B cell (primary cell): ENCODE data around the gene SIRT4. TPM values are rescaled to one million over a fixed set of nuclear protein-coding genes. Genes with fewer than 3 reads are reported as not detected.

Experiments
- ATAC-seq: fragments of 200-7000 bp; cut with Tn5 transposase; one replicate; pipeline ENCODE4 v1.10.0; 2021; ENCODE audit warnings: low read depth, mild to moderate bottlenecking, moderate number of reproducible peaks, moderate library complexity
- CTCF ChIA-PET: fragments of 350-600 bp; sonication (Branson Sonifier 250); formaldehyde crosslinking; loops from one replicate; lab custom pipeline; 2021; ENCODE audit warnings: antibody characterized with exemption, inconsistent platforms; lab: Charles Lee
- POLR2A ChIA-PET: fragments of 350-600 bp; sonication (Branson Sonifier 250); formaldehyde crosslinking; loops from one replicate; lab custom pipeline; 2021; ENCODE audit warnings: antibody characterized with exemption; lab: Charles Lee
- DNase-seq: peaks from one replicate; pipeline ENCODE4 v3.0.0; 2013
- H2AFZ ChIP-seq: 2 replicates; pipeline ENCODE4 v1.6.1; 2012; ENCODE audit warnings: mild to moderate bottlenecking, low read depth, low read length; ENCODE audit not compliant: insufficient read depth, poor library complexity, severe bottlenecking
- H3K27ac ChIP-seq, 2 donors: 1 replicate in 1 of 2; 2 replicates in 1 of 2; pipeline ENCODE4 v1.5.1; 2012 to 2013; ENCODE audit warnings: low read length in 2 of 2, mild to moderate bottlenecking in 2 of 2, moderate library complexity in 1 of 2
- H3K27me3 ChIP-seq, 4 experiments: fragments of 200-600 bp in 1 of 4; sonication (generic) in 1 of 4; replicated peaks in 1 of 4; 1 replicate in 2 of 4; 2 replicates in 2 of 4; pipeline versions ENCODE4 v1.6.1 to v1.7.0; 2013 to 2016; ENCODE audit warnings: low read length in 3 of 4, mild to moderate bottlenecking in 2 of 4, mixed read lengths in 1 of 4, moderate library complexity in 1 of 4; ENCODE audit not compliant: insufficient read depth in 4 of 4, control insufficient read depth in 3 of 4; ENCODE audit errors: control extremely low read depth in 1 of 4
- H3K36me3 ChIP-seq, 2 experiments: replicated peaks in 1 of 2; 1 replicate in 1 of 2; 2 replicates in 1 of 2; pipeline versions ENCODE4 v1.6.1 to v1.7.1; 2013; ENCODE audit warnings: low read length in 1 of 2; ENCODE audit not compliant: insufficient read depth in 2 of 2, control insufficient read depth in 1 of 2; ENCODE audit errors: control extremely low read depth in 1 of 2, extremely low read depth in 1 of 2
- H3K4me1 ChIP-seq, 2 donors: fragments of 200-600 bp in 1 of 2; sonication (generic) in 1 of 2; 1 replicate in 1 of 2; 2 replicates in 1 of 2; pipeline versions ENCODE4 v1.5.1 to v1.6.1; 2013 to 2017; ENCODE audit warnings: low read length in 2 of 2; ENCODE audit not compliant: control insufficient read depth in 2 of 2, insufficient read depth in 2 of 2
- H3K4me2 ChIP-seq: replicated peaks from 2 replicates; pipeline ENCODE3; 2012; ENCODE audit warnings: mild to moderate bottlenecking, low read depth, low read length; ENCODE audit not compliant: poor library complexity, severe bottlenecking
- H3K4me3 ChIP-seq, 5 experiments: fragments of 200-600 bp in 1 of 5; sonication (generic) in 1 of 5; 1 replicate in 3 of 5; 2 replicates in 2 of 5; pipeline versions ENCODE4 v1.5.1 to v1.7.0; 2011 to 2016; ENCODE audit warnings: low read length in 4 of 5, mild to moderate bottlenecking in 4 of 5, low read depth in 2 of 5, control low read depth in 1 of 5, moderate library complexity in 1 of 5; ENCODE audit not compliant: insufficient read depth in 1 of 5; ENCODE audit errors: control extremely low read depth in 1 of 5, extremely low read depth in 1 of 5
- H3K79me2 ChIP-seq: fragments of 200-600 bp; sonication (generic); one replicate; pipeline ENCODE4 v1.6.0; 2016; ENCODE audit warnings: low read length; ENCODE audit not compliant: control insufficient read depth, insufficient read depth
- H3K9ac ChIP-seq: fragments of 200-600 bp; sonication (generic); 2 replicates; pipeline ENCODE4 v1.6.1; 2017; ENCODE audit warnings: mild to moderate bottlenecking, low read length, moderate library complexity
- H3K9me3 ChIP-seq, 3 donors: one replicate each; pipeline versions ENCODE4 v1.6.1 to v1.7.1; 2013; ENCODE audit warnings: low read length in 2 of 3; ENCODE audit not compliant: control insufficient read depth in 2 of 3, insufficient read depth in 1 of 3; ENCODE audit errors: control extremely low read depth in 1 of 3
- H4K20me1 ChIP-seq: 2 replicates; pipeline ENCODE4 v1.6.0; 2012; ENCODE audit warnings: mild to moderate bottlenecking, low read length; ENCODE audit not compliant: insufficient read depth, control insufficient read depth, poor library complexity, severe bottlenecking
- H3K27ac Mint-ChIP-seq: one replicate; pipeline ENCODE4 v1.8.0; 2021; ENCODE audit warnings: mixed read lengths
- H3K27me3 Mint-ChIP-seq: one replicate; pipeline ENCODE4 v1.8.0; 2021; ENCODE audit warnings: mixed read lengths
- H3K4me1 Mint-ChIP-seq: one replicate; pipeline ENCODE4 v1.8.0; 2021; ENCODE audit warnings: mixed read lengths
- H3K4me3 Mint-ChIP-seq: one replicate; pipeline ENCODE4 v1.8.0; 2021; ENCODE audit warnings: mixed read lengths
- H3K9me3 Mint-ChIP-seq: one replicate; pipeline ENCODE4 v1.8.0; 2022; ENCODE audit warnings: mixed read lengths; ENCODE audit not compliant: insufficient read depth
- CTCF ChIP-seq: fragments of 200-600 bp; IDR thresholded peaks from one replicate; pipeline ENCODE4 v1.8.0; 2022; ENCODE audit warnings: antibody characterized with exemption, mild to moderate bottlenecking
- EZH2 ChIP-seq: IDR thresholded peaks from 2 replicates; pipeline ENCODE4 v1.6.1; 2012; ENCODE audit warnings: borderline replicate concordance, low read depth, mild to moderate bottlenecking, moderate library complexity, low read length; ENCODE audit not compliant: insufficient read depth, poor library complexity, severe bottlenecking
- WGBS: methylation state at CpG from one replicate; pipeline ENCODE4 v1.1.5; 2013; ENCODE audit warnings: missing lambda C conversion rate; ENCODE audit not compliant: insufficient coverage; 5-methylcytosine and 5-hydroxymethylcytosine counted together
- intact Hi-C: fragments of 100-400 bp; cut with micrococcal nuclease; formaldehyde crosslinking; loops from one replicate; pipeline ENCODE4 v1.10.0; 2022
- polyA plus RNA-seq: library from polyadenylated mRNA; depleted of rRNA; stranded (reverse); fragments of >200 nt; gene quantifications from 2 replicates; pipeline ENCODE4 v1.2.3, GENCODE V29; 2012
- total RNA-seq, 2 donors: library from RNA; stranded (reverse); fragments of 120-200 nt in 1 of 2; gene quantifications; 1 replicate in 1 of 2; 2 replicates in 1 of 2; pipeline versions ENCODE4 v1.2.3 to v1.2.4, GENCODE V29; 2013 to 2022

SIRT4 gene
- total and polyA plus RNA-seq, 2 donors (not counting 1 experiment from before 2014, with no cell fraction given) = 1.5 to 4.8 TPM

GRCh38 chr12:120264904-120265472, 37.1 kb upstream of the SIRT4 start:
- no peaks in the 10 kb centered on the region for H3K36me3 ChIP-seq
- no peaks in the 10 kb centered on the region for H3K9me3 Mint-ChIP-seq
- peak overlapping the region; percentile 84 for H3K4me3 Mint-ChIP-seq
- peak overlapping the region; percentile 59 for H3K9ac ChIP-seq
- peak overlapping the region; percentile 65 for H2AFZ ChIP-seq
- DNase-seq (peak; percentile 32), ATAC-seq (no peak)
- no peaks in the 10 kb centered on the region for H3K79me2 ChIP-seq
- ChIA-PET POLR2A (interaction anchor here (0.8 to 2.7 kb wide), 6 partner anchors 26 to 63 kb away, joined by 3 to 18 read pairs (median 9); partner anchors contain the start of genes RNU4-1, RNU4-2 and RPLP0), CTCF (interaction anchor here (0.5 to 11.9 kb wide), 15 partner anchors 8 to 65 kb away, joined by 3 to 313 read pairs (median 5); partner anchors contain the start of genes RNU4-1, RNU4-2, RPLP0 and SIRT4)
- no peaks in the 10 kb centered on the region for H3K9me3 ChIP-seq
- intact Hi-C loops = loop anchor here (1.0 to 2.0 kb wide), 3 partner anchors 14 to 37 kb away; partner anchors contain the start of gene RNU4-2
- peaks cover 0 to 73% (median 36%) of the 10 kb centered on the region in 4 experiments for H3K27me3 ChIP-seq
- no peak overlapping the region for H3K27ac ChIP-seq
- H4K20me1 ChIP-seq = peaks cover 5% of the 10 kb centered on the region
- peak overlapping the region; percentile 40 to 66 (median 60) for H3K4me3 ChIP-seq
- H3K4me1 Mint-ChIP-seq = peaks cover 24% of the 10 kb centered on the region
- WGBS = 5% methylated on average over 29 of the region's 29 CpGs
- TF ChIP-seq EZH2 = no peak
- no peak for TF ChIP-seq CTCF
- H3K27ac Mint-ChIP-seq = peak overlapping the region; percentile 70
- H3K27me3 Mint-ChIP-seq = peaks cover 45% of the 10 kb centered on the region
- H3K4me2 ChIP-seq = peak overlapping the region; percentile 90
- peaks cover 28 to 35% of the 10 kb centered on the region in 2 donors for H3K4me1 ChIP-seq
